SK-N-SH treated with all-trans-retinoic acid at 6 μM for 48 hours (cell line): ENCODE measurements around the gene HYAL3.
"Not testable (repeated sequence)": the region's sequence is repeated elsewhere in the genome, so short reads cannot be mapped to it uniquely, and the experiment has no call there.

Experiments
- ATAC-seq: fragments of 200-7000 bp; cut with Tn5 transposase; 3 replicates; pipeline ENCODE4 v1.9.1; 2020; ENCODE audit warnings: mild to moderate bottlenecking, moderate library complexity
- ARNTL ChIP-seq: fragments of 450-650 bp; formaldehyde crosslinking; IDR thresholded peaks from 2 replicates; pipeline ENCODE4 v1.5.0; 2020; ENCODE audit warnings: low read depth, mild to moderate bottlenecking, moderate library complexity, borderline replicate concordance
- BACH2 ChIP-seq: fragments of 250-450 bp; sonication (Bioruptor Pico); IDR thresholded peaks from 2 replicates; pipeline ENCODE4 v1.9.0; 2021; ENCODE audit warnings: mild to moderate bottlenecking, borderline replicate concordance
- CSDC2 ChIP-seq: fragments of 250-450 bp; sonication (Bioruptor Pico); IDR thresholded peaks from 2 replicates; pipeline ENCODE4 v1.5.0; 2020; ENCODE audit warnings: mild to moderate bottlenecking, moderate library complexity
- ESRRG ChIP-seq: fragments of 250-450 bp; sonication (Bioruptor Pico); IDR thresholded peaks from 2 replicates; pipeline ENCODE4 v1.6.1; 2021; ENCODE audit warnings: mild to moderate bottlenecking
- GLIS3 ChIP-seq: fragments of 250-450 bp; sonication (Bioruptor Pico); IDR thresholded peaks from 2 replicates; pipeline ENCODE4 v1.5.0; 2020; ENCODE audit warnings: mild to moderate bottlenecking, moderate library complexity
- ISL1 ChIP-seq: fragments of 250-450 bp; sonication (Bioruptor Pico); IDR thresholded peaks from 2 replicates; pipeline ENCODE4 v2.1.2; 2022; ENCODE audit warnings: mild to moderate bottlenecking, moderate library complexity
- PATZ1 ChIP-seq: fragments of 250-450 bp; sonication (Bioruptor Pico); IDR thresholded peaks from 2 replicates; pipeline ENCODE4 v1.8.0; 2020; ENCODE audit warnings: mild to moderate bottlenecking, moderate library complexity, borderline replicate concordance
- POU6F1 ChIP-seq: fragments of 250-450 bp; sonication (Bioruptor Pico); IDR thresholded peaks from 2 replicates; pipeline ENCODE4 v1.8.0; 2021; ENCODE audit warnings: low read depth, mild to moderate bottlenecking, moderate library complexity, borderline replicate concordance
- PPARA ChIP-seq: fragments of 250-450 bp; sonication (Bioruptor Pico); IDR thresholded peaks from 2 replicates; pipeline ENCODE4 v1.5.0; 2020; ENCODE audit warnings: mild to moderate bottlenecking, borderline replicate concordance
- TCF4 ChIP-seq: fragments of 250-450 bp; sonication (Bioruptor Pico); IDR thresholded peaks from 2 replicates; pipeline ENCODE4 v1.8.0; 2021; ENCODE audit warnings: mild to moderate bottlenecking, moderate library complexity, borderline replicate concordance
- TOX ChIP-seq: fragments of 250-450 bp; sonication (Bioruptor Pico); IDR thresholded peaks from 2 replicates; pipeline ENCODE4 v1.8.0; 2021; ENCODE audit warnings: mild to moderate bottlenecking, moderate library complexity, borderline replicate concordance
- TSHZ2 ChIP-seq: fragments of 250-450 bp; sonication (Bioruptor Pico); IDR thresholded peaks from 2 replicates; pipeline ENCODE4 v1.5.0; 2020; ENCODE audit warnings: mild to moderate bottlenecking, moderate library complexity
- ZC3H10 ChIP-seq: fragments of 250-450 bp; sonication (Bioruptor Pico); IDR thresholded peaks from 2 replicates; pipeline ENCODE4 v1.5.1; 2021; ENCODE audit warnings: mild to moderate bottlenecking, moderate library complexity
- ZFP3 ChIP-seq: fragments of 250-450 bp; sonication (Bioruptor Pico); IDR thresholded peaks from 2 replicates; pipeline ENCODE4 v1.5.0; 2020; ENCODE audit warnings: mild to moderate bottlenecking, moderate library complexity
- ZFP30 ChIP-seq: fragments of 450-650 bp; formaldehyde crosslinking; IDR thresholded peaks from 2 replicates; pipeline ENCODE4 v1.5.0; 2022; ENCODE audit warnings: mild to moderate bottlenecking, moderate library complexity
- ZNF565 ChIP-seq: fragments of 450-650 bp; formaldehyde crosslinking; conservative IDR thresholded peaks from 2 replicates; pipeline ENCODE4 v1.5.0; 2020; ENCODE audit warnings: low read depth, mild to moderate bottlenecking, moderate library complexity
- ZNF70 ChIP-seq: fragments of 450-650 bp; formaldehyde crosslinking; IDR thresholded peaks from 2 replicates; pipeline ENCODE4 v1.5.0; 2020; ENCODE audit warnings: mild to moderate bottlenecking, moderate library complexity

Gene HYAL3

GRCh38 chr3:50314342-50314741 is 15.1 kb upstream of the HYAL3 start (continued):
- TF ChIP-seq PATZ1: no peak

GRCh38 chr3:50312041-50312440 is 12.8 kb upstream of the HYAL3 start:
- not testable (repeated sequence) for ATAC-seq

- ATAC-seq: no peak
- TF ChIP-seq ZFP30 (CRISPR knock-in tag): no peak
- TF ChIP-seq ESRRG: no peak
- no peak for TF ChIP-seq TCF4 (CRISPR knock-in tag)
- TF ChIP-seq GLIS3: no peak
- TF ChIP-seq BACH2 (CRISPR knock-in tag): no peak
- no peak for TF ChIP-seq TOX (CRISPR knock-in tag)
- no peak for TF ChIP-seq PATZ1
- no peak for TF ChIP-seq TSHZ2 (CRISPR knock-in tag)
- TF ChIP-seq ZNF565 (CRISPR knock-in tag): no peak
- TF ChIP-seq CSDC2 (CRISPR knock-in tag): no peak
- TF ChIP-seq ZFP3: no peak
- TF ChIP-seq ZNF70 (CRISPR knock-in tag): no peak
- no peak for TF ChIP-seq PPARA (CRISPR knock-in tag)
- TF ChIP-seq ISL1 (CRISPR knock-in tag): no peak
- TF ChIP-seq ZC3H10 (CRISPR knock-in tag): no peak
- TF ChIP-seq POU6F1 (CRISPR knock-in tag): no peak
- TF ChIP-seq ARNTL (CRISPR knock-in tag): no peak
These were observed 5.4 kb upstream of the HYAL3 start for GRCh38 chr3:50304601-50305000.

DNA sequence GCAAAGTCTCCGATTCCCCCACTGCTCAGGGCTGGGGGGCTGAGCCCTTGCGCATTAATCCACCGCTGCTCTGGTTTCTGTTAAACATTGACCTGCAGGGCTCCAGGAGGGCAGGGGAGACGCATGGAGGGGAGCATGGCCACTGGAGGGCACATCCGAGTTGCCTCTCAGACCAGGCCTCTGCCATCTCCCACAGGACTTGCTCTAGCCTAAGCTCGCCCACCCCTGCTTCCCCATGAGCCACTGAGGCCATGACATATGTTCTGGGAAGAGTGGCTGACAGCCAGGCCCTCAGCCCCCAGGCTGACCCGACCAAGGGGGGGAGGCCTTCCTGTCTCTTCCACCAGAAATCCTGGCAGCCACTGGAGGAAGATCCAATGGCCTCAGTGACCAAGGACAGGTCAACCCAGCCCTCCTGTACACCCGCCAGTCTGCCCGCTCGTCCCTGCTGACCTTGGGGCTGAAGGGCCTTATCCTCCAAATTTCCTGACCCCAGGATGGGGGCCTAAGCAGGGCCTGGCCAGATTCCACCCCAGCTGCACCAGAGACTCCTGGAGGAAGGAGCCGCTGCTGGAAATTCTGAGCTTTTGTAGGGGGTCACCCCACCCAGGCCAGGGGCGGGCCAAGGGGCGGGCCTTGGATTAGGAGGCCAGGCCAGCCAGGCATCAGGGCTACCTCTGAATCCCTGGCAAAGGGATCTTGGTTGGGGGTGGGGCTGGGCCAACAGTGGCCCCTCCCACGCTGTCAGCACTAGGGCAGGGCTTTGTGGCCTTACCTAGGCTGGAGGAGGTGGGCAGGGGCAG is 4.0 kb upstream of the HYAL3 start, which contains the start of gene HYAL1:
HYAL1 (minus strand) TSS at position 562 of the 803 bp plus-strand sequence. CDS start 618 bp downstream, outside the sequence.
- TF ChIP-seq ISL1 (CRISPR knock-in tag) (no peak), BACH2 (CRISPR knock-in tag) (no peak), GLIS3 (no peak)
- ATAC-seq: no peak
